Stimulated activated CD4-positive, alpha-beta T cell treated with anti-CD3 and anti-CD28 coated beads, Interleukin-1b, Interleukin-23, amount 100 ng/mL, for 4 hours (primary cell): Measurements from ENCODE around the gene ADAM19.
A peak's percentile ranks its signal among the peaks of the same experiment; 100 is the strongest.

Source experiments
- DNase-seq, 2 donors: peaks; one replicate each; pipeline ENCODE4 v3.0.0-alpha.2; 2020; ENCODE audit warnings: low read depth in 2 of 2

ADAM19 gene

GRCh38 chr5:157516006-157516405, 59.6 kb downstream of the ADAM19 start:
- no peak for DNase-seq

GRCh38 chr5:157514974-157515373, 60.6 kb downstream of the ADAM19 start:
- no peak for DNase-seq

- DNase-seq: no peak
These were observed 62.4 kb downstream of the ADAM19 start for GRCh38 chr5:157513182-157513581.

GRCh38 chr5:157511651-157512644, 63.6 kb downstream of the ADAM19 start:
- DNase-seq: peak in 1 of 2 donors; percentile 12

- no peak for DNase-seq
These were observed 64.9 kb downstream of the ADAM19 start for GRCh38 chr5:157510682-157511081.

GRCh38 chr5:157509587-157509986, 66.0 kb downstream of the ADAM19 start:
- no peak for DNase-seq

GRCh38 chr5:157509093-157509492, 66.5 kb downstream of the ADAM19 start:
- no peak for DNase-seq

GRCh38 chr5:157506981-157507780, 68.4 kb downstream of the ADAM19 start:
- DNase-seq: no peak

GRCh38 chr5:157506066-157506590, 69.4 kb downstream of the ADAM19 start:
- no peak for DNase-seq

GRCh38 chr5:157505496-157505895, 70.1 kb downstream of the ADAM19 start:
- no peak for DNase-seq

- DNase-seq: no peak
These were observed 71.5 kb downstream of the ADAM19 start for GRCh38 chr5:157504053-157504452.

- DNase-seq: no peak
These were observed 73.4 kb downstream of the ADAM19 start for GRCh38 chr5:157502143-157502647.

- no peak for DNase-seq
These were observed 77.5 kb downstream of the ADAM19 start for GRCh38 chr5:157497875-157498611.

GRCh38 chr5:157496864-157497263, 78.7 kb downstream of the ADAM19 start:
- no peak for DNase-seq

GRCh38 chr5:157494178-157494832, 81.3 kb downstream of the ADAM19 start:
- no peak for DNase-seq

GRCh38 chr5:157492886-157493285, 82.7 kb downstream of the ADAM19 start:
- DNase-seq: no peak

- DNase-seq: no peak
These were observed 84.0 kb downstream of the ADAM19 start for GRCh38 chr5:157491471-157491995.

GRCh38 chr5:157487358-157487757, 88.2 kb downstream of the ADAM19 start:
- no peak for DNase-seq

- no peak for DNase-seq
These were observed 88.7 kb downstream of the ADAM19 start for GRCh38 chr5:157486861-157487260.

GRCh38 chr5:157486221-157486681, 89.3 kb downstream of the ADAM19 start:
- DNase-seq: no peak
